ENCODE results near the gene PDZRN3. TPM values are rescaled to one million over a fixed set of nuclear protein-coding genes. Genes with fewer than 3 reads are reported as not detected.

The PDZRN3 gene
- total and polyA plus RNA-seq, 2 of the 13 experiments (the other 11 are each of a cell fraction or from before 2014, with no cell fraction given), result not detected

GRCh38 chr3:73543412-73543811 is 81.3 kb downstream of the PDZRN3 start:
- no peak overlapping the region for H3K4me2 ChIP-seq (ENCODE audit: low read depth, low read length)
- ChIA-PET CTCF (ENCODE audit: low intra/inter-chr PET ratio, low total read pairs) (no interaction called here), POLR2A (no interaction called here)
- no peak for FAIRE-seq
- in situ Hi-C loops (cut with HindIII; ENCODE audit: extremely low pct_ligation_motif_present, low pct_unique_long_range_greater_than_20kb), result no loop called here
- no peaks in the 10 kb centered on the region for H3K4me1 ChIP-seq (ENCODE audit: insufficient read depth, low read length)
- WGBS (ENCODE audit: low lambda C conversion rate), result 50% methylated on average over 3 of the region's 3 CpGs
- H3K27me3 ChIP-seq (ENCODE audit: control insufficient read depth in 1 of 2, insufficient read depth in 2 of 2, low read length in 2 of 2), result no peaks in the 10 kb centered on the region; a peak in 1 of 5 replicates
- no peak for ATAC-seq
- H2AFZ ChIP-seq (ENCODE audit: low read length), result no peak overlapping the region
- H3K9me3 ChIP-seq (ENCODE audit: low read length), result no peaks in the 10 kb centered on the region
- intact Hi-C loops (cut with micrococcal nuclease; ENCODE audit: unreplicated experiment), result no loop called here
- H3K79me2 ChIP-seq (ENCODE audit: insufficient read depth, low read length), result no peaks in the 10 kb centered on the region
- no peaks in the 10 kb centered on the region for H3K36me3 ChIP-seq (replicated peaks in 1 of 2; ENCODE audit: control insufficient read depth in 1 of 2, insufficient read depth in 2 of 2, low read length in 2 of 2)
- no peak overlapping the region for H3K9ac ChIP-seq (ENCODE audit: insufficient read depth, low read depth, low read length)
- no TSS peak for BruUV-seq (replicated peaks)
- H3K27ac ChIP-seq (ENCODE audit: extremely low read length, insufficient read depth, low read length), result no peak overlapping the region
- H4K20me1 ChIP-seq (ENCODE audit: insufficient read depth, low read length), result no peaks in the 10 kb centered on the region
- no peak for DNase-seq (ENCODE audit: low spot score)
- TF ChIP-seq CBX5 (CRISPR knock-in tag; IDR thresholded peaks at IDR 0.05; ENCODE audit: borderline replicate concordance) (no peak), ZFP1 (CRISPR knock-in tag; IDR thresholded peaks at IDR 0.05) (no peak), ZNF558 (CRISPR knock-in tag; IDR thresholded peaks at IDR 0.05; ENCODE audit: borderline replicate concordance) (no peak), LCORL (IDR thresholded peaks at IDR 0.05) (no peak), LCORL (CRISPR knock-in tag; IDR thresholded peaks at IDR 0.05) (no peak), YEATS2 (CRISPR knock-in tag; IDR thresholded peaks at IDR 0.05; ENCODE audit: borderline replicate concordance) (no peak), ZNF691 (CRISPR knock-in tag; IDR thresholded peaks at IDR 0.05; ENCODE audit: borderline replicate concordance, low read depth) (no peak), FOXO4 (CRISPR knock-in tag; conservative IDR thresholded peaks at IDR 0.05) (no peak), IRX3 (CRISPR knock-in tag; IDR thresholded peaks at IDR 0.05; ENCODE audit: borderline replicate concordance, low read depth) (no peak), BHLHE40 (IDR thresholded peaks at IDR 0.05; ENCODE audit: low read length) (no peak), HINFP (CRISPR knock-in tag; IDR thresholded peaks at IDR 0.05; ENCODE audit: low read depth) (no peak), TEAD2 (CRISPR knock-in tag; IDR thresholded peaks at IDR 0.05) (no peak), SALL1 (CRISPR knock-in tag; IDR thresholded peaks at IDR 0.05) (no peak), ZNF850 (CRISPR knock-in tag; conservative IDR thresholded peaks at IDR 0.05) (no peak), ZNF326 (CRISPR knock-in tag; IDR thresholded peaks at IDR 0.05; ENCODE audit: borderline replicate concordance) (no peak), RNF2 (conservative IDR thresholded peaks at IDR 0.05; ENCODE audit: low read depth) (no peak), ZNF710 (CRISPR knock-in tag; IDR thresholded peaks at IDR 0.05; ENCODE audit: borderline replicate concordance) (no peak), MYC (CRISPR knock-in tag; IDR thresholded peaks at IDR 0.05; ENCODE audit: borderline replicate concordance) (no peak), KDM1A (CRISPR knock-in tag; IDR thresholded peaks at IDR 0.05) (no peak), ZNF136 (CRISPR knock-in tag; IDR thresholded peaks at IDR 0.05; ENCODE audit: low read depth) (no peak), RAD51 (IDR thresholded peaks at IDR 0.05; ENCODE audit: borderline replicate concordance) (no peak)
- no peak overlapping the region for H3K4me3 ChIP-seq (replicated peaks in 1 of 3; ENCODE audit: insufficient read depth in 1 of 3, low read depth in 2 of 3, low read length in 3 of 3)

Measured in HepG2 (cell line).